Thoracic aorta (tissue), 2 donors: Measurements from ENCODE around the gene CANX. TPM values are rescaled to one million over a fixed set of nuclear protein-coding genes. Genes with fewer than 3 reads are reported as not detected.
"Not testable (repeated sequence)": the region's sequence is repeated elsewhere in the genome, so short reads cannot be mapped to it uniquely, and the experiment has no call there.

ENCODE experiments used
- ATAC-seq: fragments of 150-250 bp; one replicate; pipeline ENCODE4 v1.8.0; 2017; ENCODE audit warnings: low read depth; ENCODE audit not compliant: insufficient number of reproducible peaks, low FRiP score
- DNase-seq: peaks from one replicate; pipeline ENCODE4 v3.0.0-alpha.2; 2020; ENCODE audit warnings: low spot score
- H3K27ac ChIP-seq, 2 donors: fragments of 200-600 bp; sonication (generic); 1 replicate in 1 of 2; 2 replicates in 1 of 2; pipeline ENCODE4 v1.5.1; 2016; ENCODE audit warnings: mild to moderate bottlenecking in 2 of 2, moderate library complexity in 2 of 2
- H3K27me3 ChIP-seq: fragments of 200-600 bp; sonication (generic); replicated peaks from 2 replicates; pipeline ENCODE4 v1.6.0; 2016; ENCODE audit warnings: mild to moderate bottlenecking; ENCODE audit not compliant: insufficient read depth
- H3K36me3 ChIP-seq: fragments of 200-600 bp; sonication (generic); one replicate; pipeline ENCODE4 v1.5.1; 2016
- H3K4me1 ChIP-seq, 2 donors: fragments of 200-600 bp; sonication (generic); 1 replicate in 1 of 2; 2 replicates in 1 of 2; pipeline versions ENCODE4 v1.5.1 to v1.6.0; 2016; ENCODE audit warnings: low read depth in 2 of 2, mild to moderate bottlenecking in 1 of 2; ENCODE audit not compliant: control insufficient read depth in 1 of 2
- H3K4me3 ChIP-seq: fragments of 200-600 bp; sonication (generic); 2 replicates; pipeline ENCODE4 v1.5.1; 2016; ENCODE audit warnings: mild to moderate bottlenecking
- H3K9me3 ChIP-seq: fragments of 200-600 bp; sonication (generic); 2 replicates; pipeline ENCODE4 v1.5.1; 2016
- total RNA-seq, 2 donors: library from RNA; depleted of rRNA; stranded (reverse); fragments of >200 nt; gene quantifications; one replicate each; pipeline versions ENCODE4 v1.1.0 to v1.2.3, GENCODE V29; 2016
- TF ChIP-seq, protein P1 (sequence below): fragments of 200-600 bp; sonication (generic); IDR thresholded peaks from one replicate; pipeline ENCODE4 v1.5.1; 2019; ENCODE audit warnings: antibody characterized with exemption

CANX gene
- total RNA-seq, 2 donors from 2014 or later, result 240 to 371 TPM

DNA sequence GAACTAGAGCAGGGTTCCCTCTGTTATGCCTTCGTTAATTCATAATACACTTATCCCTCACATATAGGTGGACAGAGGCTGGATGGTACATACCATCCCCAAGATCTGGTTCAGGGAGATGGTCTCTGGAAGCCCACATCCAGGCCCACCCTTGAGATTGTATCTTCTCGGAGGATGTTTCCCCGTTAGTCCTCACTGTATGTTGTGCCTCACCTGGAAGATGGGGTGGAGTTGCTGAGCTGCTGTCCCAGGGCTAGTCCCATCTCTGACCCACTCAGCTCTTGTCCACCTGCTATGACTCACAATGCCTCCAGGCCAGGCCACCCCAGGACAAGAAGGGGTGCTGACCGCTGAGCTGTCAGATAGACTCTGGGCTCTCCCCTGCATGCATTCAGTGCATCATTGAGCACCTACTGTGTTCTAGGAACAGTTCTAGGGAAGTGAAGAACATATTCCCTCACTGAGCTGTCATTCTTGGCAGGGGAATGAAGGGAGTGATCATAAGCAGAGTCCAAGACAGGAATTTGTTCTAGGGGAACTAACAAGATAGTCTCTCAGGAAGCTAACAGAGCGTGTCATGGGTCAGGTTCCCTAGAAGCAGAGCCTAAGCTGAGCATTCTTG, 17.9 kb upstream of the CANX start, which contains the start of gene CBY3:
TSS of gene CBY3 (minus strand) at position 255 of the 622 bp plus-strand sequence. CDS start at position 139, 116 bp downstream.
- DNase-seq, result no peak
- Histone ChIP-seq H3K4me1 (peaks cover 13 to 21% of the 10 kb centered on the region in 2 donors), H3K9me3 (no peaks in the 10 kb centered on the region), H3K36me3 (no peaks in the 10 kb centered on the region), H3K27me3 (no peaks in the 10 kb centered on the region), H3K4me3 (no peak within 1 kb of the TSS), H3K27ac (no peak within 1 kb of the TSS)
- ATAC-seq, result no peak
- TF ChIP-seq, protein P1, sequence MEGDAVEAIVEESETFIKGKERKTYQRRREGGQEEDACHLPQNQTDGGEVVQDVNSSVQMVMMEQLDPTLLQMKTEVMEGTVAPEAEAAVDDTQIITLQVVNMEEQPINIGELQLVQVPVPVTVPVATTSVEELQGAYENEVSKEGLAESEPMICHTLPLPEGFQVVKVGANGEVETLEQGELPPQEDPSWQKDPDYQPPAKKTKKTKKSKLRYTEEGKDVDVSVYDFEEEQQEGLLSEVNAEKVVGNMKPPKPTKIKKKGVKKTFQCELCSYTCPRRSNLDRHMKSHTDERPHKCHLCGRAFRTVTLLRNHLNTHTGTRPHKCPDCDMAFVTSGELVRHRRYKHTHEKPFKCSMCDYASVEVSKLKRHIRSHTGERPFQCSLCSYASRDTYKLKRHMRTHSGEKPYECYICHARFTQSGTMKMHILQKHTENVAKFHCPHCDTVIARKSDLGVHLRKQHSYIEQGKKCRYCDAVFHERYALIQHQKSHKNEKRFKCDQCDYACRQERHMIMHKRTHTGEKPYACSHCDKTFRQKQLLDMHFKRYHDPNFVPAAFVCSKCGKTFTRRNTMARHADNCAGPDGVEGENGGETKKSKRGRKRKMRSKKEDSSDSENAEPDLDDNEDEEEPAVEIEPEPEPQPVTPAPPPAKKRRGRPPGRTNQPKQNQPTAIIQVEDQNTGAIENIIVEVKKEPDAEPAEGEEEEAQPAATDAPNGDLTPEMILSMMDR, result no peak

DNA sequence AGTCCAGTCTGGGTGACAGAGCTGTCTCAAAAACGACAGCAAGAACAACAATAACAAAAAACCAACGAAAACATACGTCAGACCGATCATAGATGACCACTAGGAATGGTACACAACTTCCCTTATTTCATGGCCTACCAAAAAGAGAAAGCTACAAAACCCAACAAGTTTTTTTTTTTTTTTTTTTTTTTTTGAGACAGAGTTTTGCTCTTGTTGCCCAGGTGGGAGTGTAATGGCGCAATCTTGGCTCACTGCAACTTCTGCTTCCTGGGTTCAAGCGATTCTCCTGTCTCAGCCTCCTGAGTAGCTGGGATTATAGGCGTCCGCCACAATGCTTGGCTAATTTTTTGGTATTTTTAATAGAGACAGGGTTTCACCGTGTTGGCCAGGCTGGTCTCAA, 9.6 kb upstream of the CANX start:
- H3K4me3 ChIP-seq, H3K4me1 ChIP-seq, DNase-seq, ATAC-seq, H3K36me3 ChIP-seq, H3K27me3 ChIP-seq, H3K9me3 ChIP-seq, H3K27ac ChIP-seq: not testable (repeated sequence)

DNA sequence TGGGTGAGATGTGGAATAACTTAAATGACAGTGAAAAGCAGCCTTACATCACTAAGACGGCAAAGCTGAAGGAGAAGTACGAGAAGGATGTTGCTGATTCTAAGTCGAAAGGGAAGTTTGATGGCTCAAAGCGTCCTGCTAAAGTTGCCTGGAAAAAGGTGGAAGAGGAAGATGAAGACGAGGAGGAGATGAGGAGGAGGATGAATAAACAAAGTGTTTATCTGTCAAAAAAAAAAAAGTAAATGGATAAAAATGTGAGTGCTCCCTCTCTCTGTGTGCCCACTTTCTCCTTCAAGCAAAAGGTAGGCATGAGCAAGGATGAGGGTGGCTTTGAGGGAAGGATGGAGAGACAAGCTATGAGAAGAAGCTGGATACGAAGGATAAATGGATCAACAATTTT, 4.2 kb upstream of the CANX start:
- ATAC-seq (no peak), DNase-seq (no peak)
- no peaks in the 10 kb centered on the region for H3K9me3 ChIP-seq
- no peak overlapping the region for H3K4me3 ChIP-seq
- H3K4me1 ChIP-seq, result peaks cover 4 to 14% of the 10 kb centered on the region in 2 donors
- H3K36me3 ChIP-seq, result no peaks in the 10 kb centered on the region
- H3K27ac ChIP-seq, result no peak overlapping the region
- TF ChIP-seq, protein P1, result no peak
- no peaks in the 10 kb centered on the region for H3K27me3 ChIP-seq

DNA sequence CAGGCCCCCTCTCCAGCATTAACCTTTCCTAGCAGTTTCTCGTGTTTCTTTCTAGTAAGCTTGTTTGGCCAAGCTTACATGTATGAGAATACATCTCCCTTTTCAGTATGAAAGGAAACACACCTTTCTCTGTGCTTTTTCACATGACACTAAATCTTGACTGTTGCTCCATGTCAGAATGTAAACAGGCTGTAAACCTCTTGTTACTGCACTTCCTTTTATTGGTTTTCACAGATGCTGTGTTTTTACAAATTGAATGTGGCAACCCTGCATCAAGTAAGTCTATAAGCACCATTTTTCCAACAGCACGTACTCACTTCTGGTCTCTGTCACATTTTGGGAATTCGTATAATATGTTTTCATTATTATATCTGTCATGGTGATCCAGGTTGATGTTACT, 2.2 kb upstream of the CANX start:
- H3K27ac ChIP-seq, result peak overlapping the region in 1 of 2 donors; percentile 93
- H3K36me3 ChIP-seq, result no peaks in the 10 kb centered on the region
- H3K4me1 ChIP-seq, result peaks cover 8 to 33% of the 10 kb centered on the region in 2 donors
- ATAC-seq (no peak), DNase-seq (no peak)
- TF ChIP-seq, protein P1, result no peak
- H3K9me3 ChIP-seq, result no peaks in the 10 kb centered on the region
- no peaks in the 10 kb centered on the region for H3K27me3 ChIP-seq
- no peak overlapping the region for H3K4me3 ChIP-seq

DNA sequence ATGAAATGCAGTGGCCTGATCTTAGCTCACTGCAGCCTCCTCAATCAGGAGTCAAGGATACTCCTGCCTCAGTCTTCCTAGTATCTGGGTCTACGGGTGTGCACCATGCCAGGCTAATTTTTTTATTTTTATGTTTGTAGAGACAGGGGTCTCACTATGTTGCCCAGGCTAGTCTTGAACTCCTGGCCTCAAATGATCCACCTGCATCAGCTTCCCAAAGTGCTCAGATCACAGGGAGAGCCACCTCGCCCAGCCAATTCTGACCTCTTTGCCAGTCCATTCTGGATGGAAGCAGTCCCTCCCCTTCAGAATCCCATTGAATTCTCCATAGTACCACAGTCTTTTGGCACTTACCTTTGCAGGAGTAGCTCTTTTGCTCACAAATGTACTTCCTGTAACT, 1.7 kb upstream of the CANX start:
- Histone ChIP-seq H3K27ac (peak overlapping the region; percentile 93 to 98), H3K4me3 (no peak overlapping the region), H3K27me3 (no peaks in the 10 kb centered on the region), H3K36me3 (no peaks in the 10 kb centered on the region), H3K9me3 (no peaks in the 10 kb centered on the region), H3K4me1 (peaks cover 8 to 36% of the 10 kb centered on the region in 2 donors)
- ATAC-seq (no peak), DNase-seq (no peak)
- TF ChIP-seq, protein P1, result no peak

DNA sequence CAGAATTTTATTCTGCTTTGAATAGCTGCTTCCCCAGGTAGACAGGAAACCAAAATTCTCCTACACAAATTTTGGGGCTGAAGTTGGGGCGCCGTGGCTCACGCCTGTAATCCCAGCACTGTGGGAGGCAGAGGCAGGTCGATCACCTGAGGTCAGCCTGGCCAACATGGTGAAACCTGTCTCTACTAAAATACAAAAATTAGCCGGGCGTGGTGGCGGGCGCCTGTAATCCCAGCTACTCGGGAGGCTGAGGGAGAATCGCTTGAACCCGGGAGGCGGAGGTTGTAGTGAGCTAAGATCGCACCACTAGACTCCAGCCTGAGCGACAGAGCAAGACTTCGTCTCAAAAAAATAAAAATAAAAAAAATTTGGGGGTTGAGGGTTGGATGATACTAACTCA, 1.2 kb upstream of the CANX start:
- Histone ChIP-seq H3K27ac (peak overlapping the region; percentile 93 to 98), H3K4me3 (peak overlapping the region; percentile 86), H3K4me1 (peaks cover 8 to 40% of the 10 kb centered on the region in 2 donors)
- not testable (repeated sequence) for H3K36me3 ChIP-seq, H3K27me3 ChIP-seq, ATAC-seq, DNase-seq, H3K9me3 ChIP-seq
